ENCODE data around the gene PRKCQ.
"Not testable (repeated sequence)": the region's sequence is repeated elsewhere in the genome, so short reads cannot be mapped to it uniquely, and the experiment has no call there.

PRKCQ gene

GRCh38 chr10:6583447-6583846 lies 3.4 kb upstream of the PRKCQ start:
- H3K9me3 ChIP-seq (ENCODE audit: low read length): no peaks in the 10 kb centered on the region
- 0 out of 2 replicates have a peak, but pooled peaks cover 4% of the 10 kb centered on the region for H3K27me3 ChIP-seq (ENCODE audit: insufficient read depth, low read length)
- peaks cover 8% of the 10 kb centered on the region for H3K4me1 ChIP-seq (ENCODE audit: insufficient read depth, low read length, severe bottlenecking)
- no peaks in the 10 kb centered on the region for H3K9me2 ChIP-seq (ENCODE audit: low read depth, low read length)
- no peaks in the 10 kb centered on the region for H4K20me1 ChIP-seq (ENCODE audit: insufficient read depth, low read length)
- no peaks in the 10 kb centered on the region for H3F3A ChIP-seq (ENCODE audit: insufficient read depth, low read length)
- no peak overlapping the region for H3K4me2 ChIP-seq (ENCODE audit: low read length)
- no peak overlapping the region for H3K9ac ChIP-seq (ENCODE audit: low read length)
- H2AFZ ChIP-seq (ENCODE audit: low read length): no peak overlapping the region
- H3K79me2 ChIP-seq (ENCODE audit: insufficient read depth, low read length): no peaks in the 10 kb centered on the region
- no peaks in the 10 kb centered on the region for H3K36me3 ChIP-seq (ENCODE audit: insufficient read depth, low read length)
- no peak for TF ChIP-seq EZH2 (IDR thresholded peaks at IDR 0.05; ENCODE audit: borderline replicate concordance, low read length)
- no peak for TF ChIP-seq CTCF (IDR thresholded peaks at IDR 0.05; ENCODE audit: low read length)
- no peak overlapping the region for H3K4me3 ChIP-seq (ENCODE audit: low read depth, low read length, poor library complexity, severe bottlenecking)
- no peak overlapping the region for H3K27ac ChIP-seq (ENCODE audit: low read depth, low read length, poor library complexity, severe bottlenecking)

DNA sequence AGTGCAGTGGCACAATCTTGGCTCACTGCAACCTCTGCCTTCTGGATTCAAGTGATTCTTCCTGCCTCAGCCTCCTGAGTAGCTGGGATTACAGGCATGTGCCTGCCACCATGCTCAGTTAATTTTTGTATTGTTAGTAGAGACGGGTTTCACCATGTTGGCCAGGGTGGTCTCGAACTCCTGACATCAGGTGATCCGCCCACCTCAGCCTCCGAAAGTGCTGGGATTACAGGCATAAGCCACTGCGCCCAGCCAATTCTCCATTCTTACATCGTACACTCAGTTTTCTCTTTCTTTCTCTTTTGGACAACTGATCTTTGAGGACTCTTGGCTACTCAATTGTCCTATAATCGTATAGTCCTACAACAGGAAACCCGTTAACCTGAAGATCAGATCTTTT lies 2.8 kb upstream of the PRKCQ start:
- H3K4me3 ChIP-seq (ENCODE audit: low read depth, low read length, poor library complexity, severe bottlenecking); H3K9me2 ChIP-seq (ENCODE audit: low read depth, low read length); H3K79me2 ChIP-seq (ENCODE audit: insufficient read depth, low read length); H3K4me2 ChIP-seq (ENCODE audit: low read length); H4K20me1 ChIP-seq (ENCODE audit: insufficient read depth, low read length); H3K4me1 ChIP-seq (ENCODE audit: insufficient read depth, low read length, severe bottlenecking); H3K36me3 ChIP-seq (ENCODE audit: insufficient read depth, low read length); H3K9me3 ChIP-seq (ENCODE audit: low read length); H3K9ac ChIP-seq (ENCODE audit: low read length); H3K27me3 ChIP-seq (ENCODE audit: insufficient read depth, low read length); H3K27ac ChIP-seq (ENCODE audit: low read depth, low read length, poor library complexity, severe bottlenecking); H3F3A ChIP-seq (ENCODE audit: insufficient read depth, low read length); H2AFZ ChIP-seq (ENCODE audit: low read length): not testable (repeated sequence)

DNA sequence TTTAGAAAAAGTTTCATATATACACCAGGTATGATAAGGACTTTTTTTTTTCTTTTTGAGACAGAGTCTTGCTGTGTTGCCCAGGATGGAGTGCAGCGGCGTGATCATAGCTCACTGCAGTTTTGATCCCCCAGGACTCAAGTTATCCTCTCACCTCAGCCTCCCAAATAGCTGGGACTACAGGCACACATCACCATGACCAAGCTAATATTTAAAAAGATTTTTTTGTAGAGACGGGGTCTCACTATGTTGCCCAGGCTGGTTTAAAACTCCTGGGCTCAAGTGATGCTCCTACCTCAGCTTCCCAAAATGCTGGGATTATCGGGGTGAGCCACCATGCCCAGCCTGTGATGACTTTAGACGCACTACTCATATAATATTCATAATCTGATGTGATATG lies 2.2 kb upstream of the PRKCQ start:
- H3K4me3 ChIP-seq (ENCODE audit: low read depth, low read length, poor library complexity, severe bottlenecking): no peak overlapping the region
- H3K27me3 ChIP-seq (ENCODE audit: insufficient read depth, low read length): 0 out of 2 replicates have a peak, but pooled peaks cover 4% of the 10 kb centered on the region
- TF ChIP-seq EZH2 (IDR thresholded peaks at IDR 0.05; ENCODE audit: borderline replicate concordance, low read length) (no peak), CTCF (IDR thresholded peaks at IDR 0.05; ENCODE audit: low read length) (no peak)
- no peak overlapping the region for H2AFZ ChIP-seq (ENCODE audit: low read length)
- H3K79me2 ChIP-seq (ENCODE audit: insufficient read depth, low read length): no peaks in the 10 kb centered on the region
- no peaks in the 10 kb centered on the region for H4K20me1 ChIP-seq (ENCODE audit: insufficient read depth, low read length)
- no peaks in the 10 kb centered on the region for H3K36me3 ChIP-seq (ENCODE audit: insufficient read depth, low read length)
- no peaks in the 10 kb centered on the region for H3K9me2 ChIP-seq (ENCODE audit: low read depth, low read length)
- H3K9ac ChIP-seq (ENCODE audit: low read length): no peak overlapping the region
- no peak overlapping the region for H3K27ac ChIP-seq (ENCODE audit: low read depth, low read length, poor library complexity, severe bottlenecking)
- no peaks in the 10 kb centered on the region for H3F3A ChIP-seq (ENCODE audit: insufficient read depth, low read length)
- no peaks in the 10 kb centered on the region for H3K9me3 ChIP-seq (ENCODE audit: low read length)
- no peak overlapping the region for H3K4me2 ChIP-seq (ENCODE audit: low read length)
- H3K4me1 ChIP-seq (ENCODE audit: insufficient read depth, low read length, severe bottlenecking): peaks cover 8% of the 10 kb centered on the region

DNA sequence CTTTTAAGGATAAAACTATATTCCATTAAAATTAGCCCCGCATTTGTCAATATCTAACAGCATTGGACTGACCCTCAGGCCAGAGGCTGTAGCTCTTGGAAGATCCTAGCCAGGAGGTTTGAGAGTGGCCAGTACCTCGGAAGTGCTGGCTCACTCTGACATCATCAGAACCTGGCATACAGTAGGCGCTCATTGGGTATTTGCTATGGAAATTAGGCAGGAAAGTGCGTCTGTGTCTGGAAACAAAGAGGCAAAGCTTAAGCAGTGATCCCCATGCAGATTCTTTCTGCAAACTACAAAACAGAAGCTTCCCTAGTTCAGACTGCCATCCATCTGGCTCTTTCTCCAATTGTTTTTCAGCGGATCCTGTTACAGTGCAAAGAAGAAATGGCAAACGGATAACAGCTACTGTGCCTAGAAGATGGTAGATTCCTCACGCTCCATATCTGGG lies 1.7 kb upstream of the PRKCQ start:
- no peaks in the 10 kb centered on the region for H3F3A ChIP-seq (ENCODE audit: insufficient read depth, low read length)
- no peaks in the 10 kb centered on the region for H3K36me3 ChIP-seq (ENCODE audit: insufficient read depth, low read length)
- H3K27ac ChIP-seq (ENCODE audit: low read depth, low read length, poor library complexity, severe bottlenecking): no peak overlapping the region
- no peak overlapping the region for H3K4me3 ChIP-seq (ENCODE audit: low read depth, low read length, poor library complexity, severe bottlenecking)
- H4K20me1 ChIP-seq (ENCODE audit: insufficient read depth, low read length): no peaks in the 10 kb centered on the region
- no peaks in the 10 kb centered on the region for H3K9me3 ChIP-seq (ENCODE audit: low read length)
- no peak for TF ChIP-seq EZH2 (IDR thresholded peaks at IDR 0.05; ENCODE audit: borderline replicate concordance, low read length)
- TF ChIP-seq CTCF (IDR thresholded peaks at IDR 0.05; ENCODE audit: low read length): no peak
- no peak overlapping the region for H3K9ac ChIP-seq (ENCODE audit: low read length)
- no peaks in the 10 kb centered on the region for H3K79me2 ChIP-seq (ENCODE audit: insufficient read depth, low read length)
- H3K4me2 ChIP-seq (ENCODE audit: low read length): no peak overlapping the region
- 0 out of 2 replicates have a peak, but pooled peaks cover 4% of the 10 kb centered on the region for H3K27me3 ChIP-seq (ENCODE audit: insufficient read depth, low read length)
- H2AFZ ChIP-seq (ENCODE audit: low read length): no peak overlapping the region
- peaks cover 8% of the 10 kb centered on the region for H3K4me1 ChIP-seq (ENCODE audit: insufficient read depth, low read length, severe bottlenecking)
- no peaks in the 10 kb centered on the region for H3K9me2 ChIP-seq (ENCODE audit: low read depth, low read length)

GRCh38 chr10:6581223-6581622 lies 1.1 kb upstream of the PRKCQ start:
- H3K4me3 ChIP-seq (ENCODE audit: low read depth, low read length, poor library complexity, severe bottlenecking): not testable (repeated sequence)

More at GRCh38 chr10:6581223-6581622, 1.1 kb upstream of the PRKCQ start:
- H3K27me3 ChIP-seq (ENCODE audit: insufficient read depth, low read length); H4K20me1 ChIP-seq (ENCODE audit: insufficient read depth, low read length); H3F3A ChIP-seq (ENCODE audit: insufficient read depth, low read length); H3K9me3 ChIP-seq (ENCODE audit: low read length); H3K36me3 ChIP-seq (ENCODE audit: insufficient read depth, low read length); H3K27ac ChIP-seq (ENCODE audit: low read depth, low read length, poor library complexity, severe bottlenecking); H3K4me1 ChIP-seq (ENCODE audit: insufficient read depth, low read length, severe bottlenecking); H2AFZ ChIP-seq (ENCODE audit: low read length); H3K9ac ChIP-seq (ENCODE audit: low read length); H3K9me2 ChIP-seq (ENCODE audit: low read depth, low read length); H3K79me2 ChIP-seq (ENCODE audit: insufficient read depth, low read length): not testable (repeated sequence)
- H3K4me2 ChIP-seq (ENCODE audit: low read length): peak overlapping the region; percentile 93; the same call in 1 of the 2 replicates
